Measurements from ENCODE around the gene PIH1D2.

Gene PIH1D2

DNA sequence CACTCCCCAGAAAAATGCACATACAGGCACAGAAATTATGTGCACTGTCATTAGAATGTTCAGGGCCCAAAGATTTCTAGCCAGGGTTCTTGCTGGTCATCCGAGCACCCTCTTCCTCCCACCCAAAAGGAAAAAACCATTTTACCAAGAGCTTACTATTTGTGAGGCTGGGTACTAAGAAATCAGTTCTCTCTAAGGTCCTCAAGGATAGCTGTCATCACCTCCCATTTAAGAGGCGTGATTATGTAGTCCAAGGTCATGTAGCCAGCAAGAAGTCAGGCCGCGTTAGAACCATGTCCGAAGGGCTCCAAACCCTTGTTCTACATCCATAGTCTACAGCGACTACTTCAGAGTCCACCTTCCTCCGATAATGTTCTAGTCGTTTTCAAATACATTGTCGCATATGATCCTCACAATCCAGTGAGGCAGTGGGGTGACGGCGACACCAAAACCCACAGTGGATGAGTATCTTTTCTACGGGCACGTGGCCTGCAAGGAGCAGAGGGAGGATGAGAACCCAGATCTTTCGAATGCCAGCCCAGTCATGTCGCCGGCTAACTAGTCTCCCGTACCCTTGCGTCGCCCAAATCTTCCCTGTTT is 12.1 kb upstream of the PIH1D2 start:
- H3K9me3 ChIP-seq (ENCODE audit: severe bottlenecking), result no peaks in the 10 kb centered on the region
- peak overlapping the region; percentile 77 for H3K27ac ChIP-seq
- H3K27me3 ChIP-seq (ENCODE audit: insufficient read depth, low read depth, severe bottlenecking), result no peaks in the 10 kb centered on the region
- no peak for DNase-seq
- H3K36me3 ChIP-seq, result peaks cover 78% of the 10 kb centered on the region
- H3K4me3 ChIP-seq (ENCODE audit: low read depth, low read length), result peak overlapping the region; percentile 64
- TF ChIP-seq, protein P1, sequence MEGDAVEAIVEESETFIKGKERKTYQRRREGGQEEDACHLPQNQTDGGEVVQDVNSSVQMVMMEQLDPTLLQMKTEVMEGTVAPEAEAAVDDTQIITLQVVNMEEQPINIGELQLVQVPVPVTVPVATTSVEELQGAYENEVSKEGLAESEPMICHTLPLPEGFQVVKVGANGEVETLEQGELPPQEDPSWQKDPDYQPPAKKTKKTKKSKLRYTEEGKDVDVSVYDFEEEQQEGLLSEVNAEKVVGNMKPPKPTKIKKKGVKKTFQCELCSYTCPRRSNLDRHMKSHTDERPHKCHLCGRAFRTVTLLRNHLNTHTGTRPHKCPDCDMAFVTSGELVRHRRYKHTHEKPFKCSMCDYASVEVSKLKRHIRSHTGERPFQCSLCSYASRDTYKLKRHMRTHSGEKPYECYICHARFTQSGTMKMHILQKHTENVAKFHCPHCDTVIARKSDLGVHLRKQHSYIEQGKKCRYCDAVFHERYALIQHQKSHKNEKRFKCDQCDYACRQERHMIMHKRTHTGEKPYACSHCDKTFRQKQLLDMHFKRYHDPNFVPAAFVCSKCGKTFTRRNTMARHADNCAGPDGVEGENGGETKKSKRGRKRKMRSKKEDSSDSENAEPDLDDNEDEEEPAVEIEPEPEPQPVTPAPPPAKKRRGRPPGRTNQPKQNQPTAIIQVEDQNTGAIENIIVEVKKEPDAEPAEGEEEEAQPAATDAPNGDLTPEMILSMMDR (IDR thresholded peaks at IDR 0.05; ENCODE audit: low read depth, low read length), result no peak

DNA sequence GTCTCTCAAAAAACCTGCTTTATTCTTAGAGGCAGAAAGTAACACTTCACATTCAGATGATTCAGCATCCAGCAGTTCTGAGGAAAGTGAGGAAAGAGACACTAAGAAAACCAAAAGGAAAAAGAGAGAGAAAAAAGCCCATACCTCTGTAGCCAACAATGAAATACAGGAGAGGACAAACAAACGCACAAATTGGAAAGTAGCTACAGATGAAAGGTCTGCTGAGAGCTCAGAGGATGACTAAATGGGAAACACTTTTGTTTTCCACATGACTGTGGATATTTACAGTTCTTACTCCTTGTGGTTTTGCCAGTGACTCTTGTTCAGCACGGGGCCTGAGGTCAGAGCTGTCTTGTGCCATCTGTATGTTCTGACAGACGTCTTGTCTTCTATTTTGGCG is 8.9 kb upstream of the PIH1D2 start:
- no peak overlapping the region for H3K4me3 ChIP-seq (ENCODE audit: low read depth, low read length)
- no peak for DNase-seq
- H3K36me3 ChIP-seq, result peaks cover 72% of the 10 kb centered on the region
- no peaks in the 10 kb centered on the region for H3K9me3 ChIP-seq (ENCODE audit: severe bottlenecking)
- H3K27me3 ChIP-seq (ENCODE audit: insufficient read depth, low read depth, severe bottlenecking), result no peaks in the 10 kb centered on the region
- no peak overlapping the region for H3K27ac ChIP-seq
- TF ChIP-seq, protein P1 (IDR thresholded peaks at IDR 0.05; ENCODE audit: low read depth, low read length), result no peak

DNA sequence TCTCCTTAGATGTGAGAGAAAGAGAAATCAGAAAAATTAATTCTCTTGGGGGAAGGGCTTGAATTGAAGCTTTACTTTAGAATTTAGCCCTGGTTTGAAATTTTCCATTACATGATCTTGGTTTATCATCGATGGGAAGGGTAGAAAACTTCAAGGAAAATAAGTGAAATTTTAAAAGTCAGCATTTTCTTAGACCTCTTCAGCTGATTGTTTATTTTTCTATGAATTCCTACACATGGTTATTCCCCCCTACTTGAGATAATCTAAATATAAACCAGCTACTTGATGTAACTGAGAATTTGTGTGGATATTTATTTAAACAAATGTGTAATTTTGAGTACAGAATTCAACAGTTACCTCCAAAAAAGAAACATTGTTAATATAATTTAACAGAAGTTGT is 10.9 kb downstream of the PIH1D2 start:
- Histone ChIP-seq H3K27ac (no peak overlapping the region), H3K27me3 (ENCODE audit: insufficient read depth, low read depth, severe bottlenecking) (no peaks in the 10 kb centered on the region), H3K4me3 (ENCODE audit: low read depth, low read length) (no peak overlapping the region), H3K9me3 (ENCODE audit: severe bottlenecking) (no peaks in the 10 kb centered on the region), H3K36me3 (peaks cover 46% of the 10 kb centered on the region)
- TF ChIP-seq, protein P1 (IDR thresholded peaks at IDR 0.05; ENCODE audit: low read depth, low read length), result no peak
- DNase-seq, result no peak

DNA sequence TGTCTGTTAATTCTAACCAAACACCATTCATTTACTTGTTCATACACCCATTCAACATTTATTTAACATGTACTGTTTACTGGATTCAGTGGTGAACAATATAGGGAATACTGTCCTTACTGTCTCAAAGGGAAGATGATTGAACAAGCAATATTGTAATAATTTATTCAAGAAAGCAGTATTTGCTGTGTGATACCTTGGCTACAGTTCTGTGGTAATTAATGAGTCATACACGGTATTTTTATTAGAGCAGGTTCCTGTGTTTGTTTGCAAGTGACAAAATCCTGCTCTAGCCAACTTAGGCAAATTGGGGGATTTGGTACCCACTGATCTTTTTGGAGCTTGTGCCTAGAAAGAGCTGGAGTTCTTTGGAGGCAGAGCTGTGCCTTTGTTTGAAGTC is 15.7 kb downstream of the PIH1D2 start:
- no peaks in the 10 kb centered on the region for H3K9me3 ChIP-seq (ENCODE audit: severe bottlenecking)
- no peak overlapping the region for H3K27ac ChIP-seq
- H3K27me3 ChIP-seq (ENCODE audit: insufficient read depth, low read depth, severe bottlenecking), result no peaks in the 10 kb centered on the region
- H3K4me3 ChIP-seq (ENCODE audit: low read depth, low read length), result no peak overlapping the region
- DNase-seq, result no peak
- TF ChIP-seq, protein P1 (IDR thresholded peaks at IDR 0.05; ENCODE audit: low read depth, low read length), result no peak
- peaks cover 77% of the 10 kb centered on the region for H3K36me3 ChIP-seq

DNA sequence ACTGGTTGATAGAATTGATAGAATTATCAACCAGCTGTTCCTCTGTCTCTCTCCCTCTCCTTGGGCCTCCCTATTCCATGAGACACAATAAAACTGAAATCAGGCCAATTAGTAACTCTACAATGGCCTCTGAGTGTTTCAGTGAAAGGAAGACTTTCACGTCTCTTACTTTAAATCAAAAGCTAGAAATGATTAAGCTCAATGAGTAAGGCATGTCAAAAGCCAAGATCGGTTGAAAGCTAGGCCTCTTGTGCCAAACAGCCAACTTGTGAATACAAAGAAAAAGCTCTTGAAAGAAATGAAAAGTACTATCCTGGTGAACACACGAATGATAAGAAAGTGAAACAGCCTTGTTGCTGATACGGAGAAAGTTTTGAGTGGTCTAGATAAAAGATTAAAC is 16.6 kb downstream of the PIH1D2 start:
- Histone ChIP-seq H3K27me3 (ENCODE audit: insufficient read depth, low read depth, severe bottlenecking) (no peaks in the 10 kb centered on the region), H3K9me3 (ENCODE audit: severe bottlenecking) (no peaks in the 10 kb centered on the region), H3K27ac (no peak overlapping the region), H3K4me3 (ENCODE audit: low read depth, low read length) (no peak overlapping the region), H3K36me3 (peaks cover 77% of the 10 kb centered on the region)
- no peak for DNase-seq
- TF ChIP-seq, protein P1 (IDR thresholded peaks at IDR 0.05; ENCODE audit: low read depth, low read length), result no peak

DNA sequence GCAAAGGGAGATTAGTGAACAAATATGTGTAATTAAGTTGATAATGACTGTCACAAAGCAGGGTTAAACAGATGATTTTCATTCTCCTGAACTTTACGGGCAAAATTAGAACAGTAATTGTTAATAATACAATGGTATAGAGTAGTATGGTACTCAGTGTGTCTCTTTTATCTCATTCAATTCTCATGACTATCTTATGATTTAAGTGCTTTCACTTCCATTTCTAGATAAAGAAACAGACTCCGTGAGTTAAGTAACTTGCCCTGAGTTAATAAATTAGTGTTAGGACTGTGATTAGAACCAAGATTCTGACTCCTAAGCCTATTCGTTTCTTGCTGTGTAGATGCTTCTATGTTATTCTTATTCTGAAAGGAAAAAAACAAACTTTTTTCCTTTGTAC is 22.0 kb downstream of the PIH1D2 start:
- H3K9me3 ChIP-seq (ENCODE audit: severe bottlenecking), result no peaks in the 10 kb centered on the region
- H3K27ac ChIP-seq, result no peak overlapping the region
- peaks cover 70% of the 10 kb centered on the region for H3K36me3 ChIP-seq
- DNase-seq, result no peak
- H3K4me3 ChIP-seq (ENCODE audit: low read depth, low read length), result no peak overlapping the region
- TF ChIP-seq, protein P1 (IDR thresholded peaks at IDR 0.05; ENCODE audit: low read depth, low read length), result no peak
- H3K27me3 ChIP-seq (ENCODE audit: insufficient read depth, low read depth, severe bottlenecking), result no peaks in the 10 kb centered on the region
